ENCODE data around the gene RPL29.

Gene RPL29

DNA sequence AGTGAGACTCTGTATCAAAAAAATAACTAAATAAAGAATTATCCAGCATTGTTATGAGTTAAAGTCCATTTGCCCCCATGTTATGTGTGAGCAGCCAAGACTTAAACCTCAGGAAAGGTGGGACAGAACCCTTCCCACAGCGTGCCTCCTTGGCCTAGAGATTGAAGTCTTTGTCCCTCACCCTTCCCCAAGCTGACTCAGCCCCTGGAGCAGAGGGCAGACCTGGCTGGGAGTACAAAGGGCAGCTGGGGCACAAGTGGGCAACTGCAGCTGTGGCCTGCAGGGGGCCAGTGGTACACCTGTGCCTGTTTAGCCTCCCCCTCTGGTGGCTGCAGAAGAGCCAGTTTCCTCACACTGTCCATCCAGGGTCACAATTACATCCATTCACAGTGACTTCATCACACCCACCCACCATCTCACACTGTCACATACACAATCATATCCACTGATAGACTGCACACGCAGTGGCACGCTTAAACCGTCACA, 13.3 kb downstream of the RPL29 start:
- no peak for TF ChIP-seq EP300 (IDR thresholded peaks at IDR 0.05; ENCODE audit: borderline replicate concordance)
- no peak for TF ChIP-seq TAF1 (IDR thresholded peaks at IDR 0.05; ENCODE audit: low read depth)
- TF ChIP-seq RAD21 (IDR thresholded peaks at IDR 0.05; ENCODE audit: low read depth) = peak; percentile 5; the same call in 1 of the 2 replicates
- no peak for TF ChIP-seq FOXM1 (IDR thresholded peaks at IDR 0.05; ENCODE audit: borderline replicate concordance, low read depth)

- no peak for TF ChIP-seq CREB1 (IDR thresholded peaks at IDR 0.05; ENCODE audit: low read depth)
- TF ChIP-seq FOXM1 (IDR thresholded peaks at IDR 0.05; ENCODE audit: borderline replicate concordance, low read depth) = no peak
- TF ChIP-seq TAF1 (IDR thresholded peaks at IDR 0.05; ENCODE audit: low read depth) = no peak
- TF ChIP-seq YY1 (IDR thresholded peaks at IDR 0.05; ENCODE audit: low read depth) = no peak
- TF ChIP-seq NFIC (IDR thresholded peaks at IDR 0.05) = no peak
- TF ChIP-seq MAX (IDR thresholded peaks at IDR 0.05) = no peak
- TF ChIP-seq USF1 (IDR thresholded peaks at IDR 0.05) = no peak
- no peak for TF ChIP-seq EGR1 (IDR thresholded peaks at IDR 0.05)
- TF ChIP-seq TEAD4 (IDR thresholded peaks at IDR 0.05) = no peak
- no peak for TF ChIP-seq TCF12 (IDR thresholded peaks at IDR 0.05; ENCODE audit: low read depth)
- no peak for TF ChIP-seq EP300 (IDR thresholded peaks at IDR 0.05; ENCODE audit: borderline replicate concordance)
- no peak for TF ChIP-seq RAD21 (IDR thresholded peaks at IDR 0.05; ENCODE audit: low read depth)
- TF ChIP-seq CEBPB (IDR thresholded peaks at IDR 0.05) = no peak
- no peak for TF ChIP-seq ZBTB7A (IDR thresholded peaks at IDR 0.05; ENCODE audit: low read depth)
- no peak for TF ChIP-seq REST (IDR thresholded peaks at IDR 0.05; ENCODE audit: low read depth)
These were observed 15.4 kb downstream of the RPL29 start for GRCh38 chr3:51980253-51980652.

GRCh38 chr3:51978143-51978502, 17.6 kb downstream of the RPL29 start:
- TF ChIP-seq FOXM1 (IDR thresholded peaks at IDR 0.05; ENCODE audit: borderline replicate concordance, low read depth) (no peak), EP300 (IDR thresholded peaks at IDR 0.05; ENCODE audit: borderline replicate concordance) (no peak), CREB1 (IDR thresholded peaks at IDR 0.05; ENCODE audit: low read depth) (no peak)

DNA sequence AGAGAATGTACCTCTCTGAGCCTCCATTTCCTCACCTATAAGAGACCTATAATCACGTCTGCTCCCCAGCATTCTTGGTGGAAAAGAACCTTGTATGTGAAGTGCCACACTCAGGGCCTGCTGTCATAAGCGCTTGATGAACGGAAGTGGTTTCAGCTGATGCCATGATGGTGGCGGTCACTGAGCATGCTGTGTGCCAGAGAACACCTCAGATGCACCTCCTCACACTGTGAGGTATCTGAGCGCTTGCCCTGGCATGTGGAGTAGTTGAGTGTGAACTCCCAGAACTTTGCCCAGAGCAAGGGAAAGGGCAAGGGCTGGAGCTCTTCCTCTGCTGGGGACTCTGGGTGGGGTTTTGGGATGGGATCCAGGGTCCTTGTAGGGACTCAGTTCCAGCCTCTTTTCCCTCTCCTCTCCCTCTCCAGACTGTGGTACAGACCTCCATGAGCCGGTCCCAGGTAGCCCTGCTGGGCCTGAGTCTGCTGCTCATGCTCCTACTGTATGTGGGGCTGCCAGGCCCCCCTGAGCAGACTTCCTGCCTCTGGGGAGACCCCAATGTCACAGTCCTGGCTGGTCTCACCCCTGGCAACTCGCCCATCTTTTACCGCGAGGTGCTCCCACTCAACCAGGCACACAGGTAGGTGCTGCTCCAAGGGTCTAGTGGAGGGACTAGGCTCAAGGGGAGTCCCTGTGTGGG, 18.1 kb downstream of the RPL29 start:
- TF ChIP-seq CREB1 (IDR thresholded peaks at IDR 0.05; ENCODE audit: low read depth) (no peak), EP300 (IDR thresholded peaks at IDR 0.05; ENCODE audit: borderline replicate concordance) (no peak), NFIC (IDR thresholded peaks at IDR 0.05) (no peak), MAX (IDR thresholded peaks at IDR 0.05) (no peak), USF1 (IDR thresholded peaks at IDR 0.05) (no peak), FOXM1 (IDR thresholded peaks at IDR 0.05; ENCODE audit: borderline replicate concordance, low read depth) (no peak), RAD21 (IDR thresholded peaks at IDR 0.05; ENCODE audit: low read depth) (no peak), ZBTB7A (IDR thresholded peaks at IDR 0.05; ENCODE audit: low read depth) (no peak), REST (IDR thresholded peaks at IDR 0.05; ENCODE audit: low read depth) (no peak), YY1 (IDR thresholded peaks at IDR 0.05; ENCODE audit: low read depth) (no peak), EGR1 (IDR thresholded peaks at IDR 0.05) (no peak), TEAD4 (IDR thresholded peaks at IDR 0.05) (no peak), CEBPB (IDR thresholded peaks at IDR 0.05) (no peak), TCF12 (IDR thresholded peaks at IDR 0.05; ENCODE audit: low read depth) (no peak), TAF1 (IDR thresholded peaks at IDR 0.05; ENCODE audit: low read depth) (no peak)

DNA sequence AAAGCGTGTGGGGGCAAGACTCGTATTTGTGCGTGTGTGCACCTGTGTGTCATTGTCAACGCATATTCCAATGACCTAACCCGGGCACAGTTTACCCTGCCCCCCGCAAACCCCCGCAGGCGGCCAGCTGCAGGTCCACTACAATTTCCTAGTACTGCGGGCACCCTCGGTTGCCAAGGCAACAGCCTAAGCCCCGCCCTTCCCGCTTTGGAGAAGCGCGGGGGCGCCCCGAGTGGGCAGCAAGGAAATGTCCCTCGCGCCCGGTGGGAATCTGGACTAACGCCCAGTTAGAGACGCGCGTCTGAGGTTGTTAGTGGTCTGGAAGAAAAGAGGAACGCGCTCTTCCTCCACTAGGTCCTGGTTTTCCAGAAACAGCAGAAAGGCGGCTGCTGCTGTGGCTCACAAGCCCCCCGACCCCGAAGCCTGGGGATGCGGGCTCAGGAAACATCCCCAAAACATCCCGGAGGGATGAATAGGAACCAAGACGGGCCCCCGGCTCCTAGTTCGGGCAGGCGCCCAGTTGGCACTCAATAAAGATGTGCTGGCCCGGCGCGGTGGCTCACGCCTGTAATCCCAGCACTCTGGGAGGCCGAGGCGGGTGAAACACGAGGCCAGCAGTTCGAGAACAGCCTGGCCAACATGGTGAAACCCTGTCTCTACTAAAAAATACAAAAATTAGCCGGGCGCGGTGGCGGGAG, 19.7 kb downstream of the RPL29 start:
- TF ChIP-seq MAX (IDR thresholded peaks at IDR 0.05) (no peak), TCF12 (IDR thresholded peaks at IDR 0.05; ENCODE audit: low read depth) (no peak), EP300 (IDR thresholded peaks at IDR 0.05; ENCODE audit: borderline replicate concordance) (no peak), EGR1 (IDR thresholded peaks at IDR 0.05) (peak; percentile 69), FOXM1 (IDR thresholded peaks at IDR 0.05; ENCODE audit: borderline replicate concordance, low read depth) (no peak), YY1 (IDR thresholded peaks at IDR 0.05; ENCODE audit: low read depth) (no peak), RAD21 (IDR thresholded peaks at IDR 0.05; ENCODE audit: low read depth) (peak; percentile 16; the same call in 1 of the 2 replicates), CEBPB (IDR thresholded peaks at IDR 0.05) (no peak)
